Right lobe of liver (tissue), 4 donors: Measurements from ENCODE around the gene MGAT3.

Experiments
- POLR2A ChIP-seq: fragments of 450-650 bp; IDR thresholded peaks from one replicate; pipeline ENCODE4 v1.6.1; 2017; ENCODE audit warnings: antibody characterized with exemption, mild to moderate bottlenecking
- TF ChIP-seq, protein P1 (sequence below), 4 donors: fragments of 200-600 bp in 3 of 4; fragments of 450-650 bp in 1 of 4; IDR thresholded peaks; one replicate each; pipeline versions ENCODE4 v1.5.1 to v1.8.0; 2016 to 2022; ENCODE audit warnings: antibody characterized with exemption in 4 of 4, mild to moderate bottlenecking in 2 of 4
- donor health status: DM: no; HTN: no; CAD: no.
- donor health status: DM: no; HTN: no; CAD: no.
- donor health status: DM: no; HTN: yes; CAD: no.

DNA sequence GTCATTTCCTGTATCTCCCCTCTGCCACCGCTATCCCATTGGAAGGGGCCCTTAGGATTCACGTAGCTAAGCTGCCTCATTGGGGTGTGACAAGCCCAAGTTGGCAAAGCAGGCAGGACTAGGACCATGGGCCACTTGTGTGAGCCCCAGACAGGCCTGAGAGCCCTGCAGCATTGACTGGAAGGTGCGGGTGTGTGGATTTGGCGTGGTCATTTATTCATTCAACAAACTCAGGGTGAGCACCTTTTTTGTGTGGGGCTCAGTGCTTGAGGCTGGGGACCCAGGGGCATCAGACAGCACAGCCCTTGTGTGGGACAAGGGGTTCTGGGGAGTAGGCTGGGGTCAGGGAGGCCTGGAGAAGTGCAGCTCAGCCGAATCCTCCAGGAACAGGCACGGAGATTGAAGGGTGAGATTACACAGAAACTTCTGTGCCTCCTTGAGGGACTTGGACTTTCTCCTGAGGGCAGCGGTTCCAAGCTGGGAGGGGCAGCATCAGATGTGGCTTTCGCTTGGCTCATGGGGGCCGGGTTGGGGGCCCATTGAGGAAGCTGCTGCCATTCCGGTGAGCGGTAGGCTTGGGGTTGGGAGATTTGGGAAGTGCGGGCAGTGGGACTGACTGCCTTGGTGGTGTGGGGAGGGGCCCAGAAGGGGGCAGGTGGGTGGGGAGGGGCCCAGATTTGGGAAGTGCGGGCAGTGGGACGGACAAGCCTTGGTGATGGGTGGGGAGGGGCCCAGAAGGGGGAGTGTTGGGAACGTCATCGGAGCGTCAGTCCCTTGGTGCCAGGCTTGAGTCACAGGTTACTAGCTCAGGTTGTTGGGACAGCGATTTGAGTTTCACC is 11.9 kb downstream of the MGAT3 start:
- TF ChIP-seq POLR2A = no peak
- TF ChIP-seq, protein P1, sequence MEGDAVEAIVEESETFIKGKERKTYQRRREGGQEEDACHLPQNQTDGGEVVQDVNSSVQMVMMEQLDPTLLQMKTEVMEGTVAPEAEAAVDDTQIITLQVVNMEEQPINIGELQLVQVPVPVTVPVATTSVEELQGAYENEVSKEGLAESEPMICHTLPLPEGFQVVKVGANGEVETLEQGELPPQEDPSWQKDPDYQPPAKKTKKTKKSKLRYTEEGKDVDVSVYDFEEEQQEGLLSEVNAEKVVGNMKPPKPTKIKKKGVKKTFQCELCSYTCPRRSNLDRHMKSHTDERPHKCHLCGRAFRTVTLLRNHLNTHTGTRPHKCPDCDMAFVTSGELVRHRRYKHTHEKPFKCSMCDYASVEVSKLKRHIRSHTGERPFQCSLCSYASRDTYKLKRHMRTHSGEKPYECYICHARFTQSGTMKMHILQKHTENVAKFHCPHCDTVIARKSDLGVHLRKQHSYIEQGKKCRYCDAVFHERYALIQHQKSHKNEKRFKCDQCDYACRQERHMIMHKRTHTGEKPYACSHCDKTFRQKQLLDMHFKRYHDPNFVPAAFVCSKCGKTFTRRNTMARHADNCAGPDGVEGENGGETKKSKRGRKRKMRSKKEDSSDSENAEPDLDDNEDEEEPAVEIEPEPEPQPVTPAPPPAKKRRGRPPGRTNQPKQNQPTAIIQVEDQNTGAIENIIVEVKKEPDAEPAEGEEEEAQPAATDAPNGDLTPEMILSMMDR (IDR thresholded peaks at IDR 0.05) = no peak
